ENCODE data around the gene PTPN21. TPM values are rescaled to one million over a fixed set of nuclear protein-coding genes. Genes with fewer than 3 reads are reported as not detected.

The PTPN21 gene
- total and polyA plus RNA-seq, 9 of the 15 experiments (the other 6 are each of a cell fraction or from before 2014, with no cell fraction given), result 0.06 to 1.9 (median 0.94) TPM

DNA sequence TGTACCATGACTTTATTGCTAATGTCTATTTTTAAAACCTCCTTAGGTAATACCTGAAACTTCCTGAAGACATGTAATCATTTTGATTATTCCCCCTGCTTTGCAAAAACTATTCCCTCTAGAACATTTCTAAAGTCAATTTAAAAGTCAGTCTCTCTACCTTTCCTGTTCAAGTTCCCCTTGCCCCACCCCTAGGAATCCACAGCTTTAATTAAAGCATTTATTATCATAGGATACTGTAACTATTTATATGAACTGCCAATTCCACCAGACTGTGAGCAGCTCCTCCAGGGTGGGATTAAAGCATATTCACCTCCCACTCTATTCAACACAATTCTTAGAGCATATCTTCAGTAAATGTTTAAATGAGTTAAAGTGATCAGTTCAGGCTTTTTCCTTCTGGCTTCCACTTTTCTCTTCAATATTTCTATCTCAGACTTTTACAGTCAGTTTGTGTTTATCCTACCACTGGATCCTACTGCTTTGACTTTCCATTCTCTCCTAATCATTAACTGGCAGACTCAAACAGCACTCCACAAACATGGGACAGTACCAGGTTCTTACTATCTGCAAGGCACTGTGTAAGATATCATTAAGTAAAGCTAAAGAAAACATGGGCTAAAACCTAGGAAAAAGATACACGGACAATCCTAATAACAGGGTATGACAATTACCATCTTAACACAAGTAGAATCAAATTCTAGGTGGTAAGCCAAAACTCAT is 39.1 kb downstream of the PTPN21 start (continued):
- TF ChIP-seq, protein P1, sequence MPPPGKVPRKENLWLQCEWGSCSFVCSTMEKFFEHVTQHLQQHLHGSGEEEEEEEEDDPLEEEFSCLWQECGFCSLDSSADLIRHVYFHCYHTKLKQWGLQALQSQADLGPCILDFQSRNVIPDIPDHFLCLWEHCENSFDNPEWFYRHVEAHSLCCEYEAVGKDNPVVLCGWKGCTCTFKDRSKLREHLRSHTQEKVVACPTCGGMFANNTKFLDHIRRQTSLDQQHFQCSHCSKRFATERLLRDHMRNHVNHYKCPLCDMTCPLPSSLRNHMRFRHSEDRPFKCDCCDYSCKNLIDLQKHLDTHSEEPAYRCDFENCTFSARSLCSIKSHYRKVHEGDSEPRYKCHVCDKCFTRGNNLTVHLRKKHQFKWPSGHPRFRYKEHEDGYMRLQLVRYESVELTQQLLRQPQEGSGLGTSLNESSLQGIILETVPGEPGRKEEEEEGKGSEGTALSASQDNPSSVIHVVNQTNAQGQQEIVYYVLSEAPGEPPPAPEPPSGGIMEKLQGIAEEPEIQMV (tag; conservative IDR thresholded peaks at IDR 0.05; ENCODE audit: low read depth), result no peak
- TF ChIP-seq SIX5 (IDR thresholded peaks at IDR 0.05; ENCODE audit: borderline replicate concordance in 1 of 2, insufficient read depth in 1 of 2, low read depth in 1 of 2, low read length in 2 of 2), result no peak

DNA sequence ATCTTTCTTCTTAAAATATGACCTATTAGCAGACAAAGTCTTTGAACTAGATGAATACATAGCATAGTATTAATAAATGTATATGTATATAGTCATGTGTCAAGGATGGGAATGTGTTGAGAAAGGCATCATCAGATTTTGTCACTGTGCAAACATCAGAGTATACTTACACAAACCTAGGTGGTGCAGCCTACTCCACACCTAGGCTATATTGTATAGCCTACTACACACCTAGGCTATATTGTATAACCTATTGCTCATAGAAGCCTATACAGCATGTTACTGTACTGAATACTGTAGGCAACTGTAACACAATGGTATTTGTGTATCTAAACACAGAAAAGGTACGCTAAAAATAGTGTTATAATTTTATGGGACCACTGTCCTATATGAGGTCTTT is 47.6 kb downstream of the PTPN21 start:
- DNase-seq (ENCODE audit: extremely low read depth in 1 of 4, low spot score in 3 of 4), result no peak
- intact Hi-C loops (cut with micrococcal nuclease), result no loop called here
- no peaks in the 10 kb centered on the region for H3K27me3 ChIP-seq (ENCODE audit: control insufficient read depth in 2 of 2, insufficient read depth in 2 of 2, low read length in 2 of 2)
- H3K9me3 ChIP-seq (replicated peaks; ENCODE audit: control insufficient read depth, insufficient read depth, low read depth, low read length), result no peaks in the 10 kb centered on the region
- H3K36me3 ChIP-seq (ENCODE audit: control insufficient read depth, insufficient read depth, low read length), result no peaks in the 10 kb centered on the region
- H3K4me2 ChIP-seq (ENCODE audit: insufficient read depth, low read length), result no peak overlapping the region
- WGBS (ENCODE audit: insufficient coverage, low coverage, missing lambda C conversion rate), result 11% methylated on average over 1 of the region's 1 CpG
- ATAC-seq, result no peak
- no peak overlapping the region for H2AFZ ChIP-seq (ENCODE audit: low read depth, low read length)
- no peaks in the 10 kb centered on the region for H3K4me1 ChIP-seq (replicated peaks in 1 of 2; ENCODE audit: control insufficient read depth in 2 of 2, insufficient read depth in 2 of 2, low read length in 2 of 2)
- ChIA-PET CTCF (ENCODE audit: low intra/inter-chr PET ratio) (no interaction called here), POLR2A (no interaction called here)
- in situ Hi-C loops (cut with MboI), result no loop called here
- no peaks in the 10 kb centered on the region for H4K20me1 ChIP-seq (replicated peaks; ENCODE audit: control insufficient read depth, insufficient read depth, low read length)
- no peaks in the 10 kb centered on the region for H3K79me2 ChIP-seq (ENCODE audit: control insufficient read depth, insufficient read depth, low read length)
- no peak overlapping the region for H3K27ac ChIP-seq (ENCODE audit: extremely low read depth, low read depth, low read length)
- no peak overlapping the region for H3K9ac ChIP-seq (ENCODE audit: insufficient read depth in 1 of 2, low read depth in 2 of 2, low read length in 2 of 2)
- no peak overlapping the region for H3K4me3 ChIP-seq
- FAIRE-seq, result no peak
- no peaks in the 10 kb centered on the region for H3K9me1 ChIP-seq (ENCODE audit: control insufficient read depth, insufficient read depth, low read length)
- BruUV-seq (replicated peaks), result no TSS peak
- TF ChIP-seq CBFB (CRISPR knock-in tag; IDR thresholded peaks at IDR 0.05) (no peak), ZFX (CRISPR knock-in tag; IDR thresholded peaks at IDR 0.05) (no peak), SIRT6 (IDR thresholded peaks at IDR 0.05; ENCODE audit: low read depth, low read length) (no peak), TBL1XR1 (IDR thresholded peaks at IDR 0.05; ENCODE audit: low read length in 2 of 2) (no peak), SRSF1 (IDR thresholded peaks at IDR 0.05; ENCODE audit: low read depth, low read length) (no peak), RFX7 (CRISPR knock-in tag; IDR thresholded peaks at IDR 0.05) (no peak), RAD51 (IDR thresholded peaks at IDR 0.05; ENCODE audit: borderline replicate concordance, low read depth) (no peak), XRCC3 (IDR thresholded peaks at IDR 0.05) (no peak), NFRKB (IDR thresholded peaks at IDR 0.05; ENCODE audit: low read depth) (no peak)
- TF ChIP-seq, protein P2, sequence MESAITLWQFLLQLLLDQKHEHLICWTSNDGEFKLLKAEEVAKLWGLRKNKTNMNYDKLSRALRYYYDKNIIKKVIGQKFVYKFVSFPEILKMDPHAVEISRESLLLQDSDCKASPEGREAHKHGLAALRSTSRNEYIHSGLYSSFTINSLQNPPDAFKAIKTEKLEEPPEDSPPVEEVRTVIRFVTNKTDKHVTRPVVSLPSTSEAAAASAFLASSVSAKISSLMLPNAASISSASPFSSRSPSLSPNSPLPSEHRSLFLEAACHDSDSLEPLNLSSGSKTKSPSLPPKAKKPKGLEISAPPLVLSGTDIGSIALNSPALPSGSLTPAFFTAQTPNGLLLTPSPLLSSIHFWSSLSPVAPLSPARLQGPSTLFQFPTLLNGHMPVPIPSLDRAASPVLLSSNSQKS (CRISPR knock-in tag; IDR thresholded peaks at IDR 0.05), result no peak
- TF ChIP-seq, protein P3, sequence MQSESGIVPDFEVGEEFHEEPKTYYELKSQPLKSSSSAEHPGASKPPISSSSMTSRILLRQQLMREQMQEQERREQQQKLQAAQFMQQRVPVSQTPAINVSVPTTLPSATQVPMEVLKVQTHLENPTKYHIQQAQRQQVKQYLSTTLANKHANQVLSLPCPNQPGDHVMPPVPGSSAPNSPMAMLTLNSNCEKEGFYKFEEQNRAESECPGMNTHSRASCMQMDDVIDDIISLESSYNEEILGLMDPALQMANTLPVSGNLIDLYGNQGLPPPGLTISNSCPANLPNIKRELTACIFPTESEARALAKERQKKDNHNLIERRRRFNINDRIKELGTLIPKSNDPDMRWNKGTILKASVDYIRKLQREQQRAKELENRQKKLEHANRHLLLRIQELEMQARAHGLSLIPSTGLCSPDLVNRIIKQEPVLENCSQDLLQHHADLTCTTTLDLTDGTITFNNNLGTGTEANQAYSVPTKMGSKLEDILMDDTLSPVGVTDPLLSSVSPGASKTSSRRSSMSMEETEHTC (IDR thresholded peaks at IDR 0.05), result no peak
- TF ChIP-seq, protein P4, sequence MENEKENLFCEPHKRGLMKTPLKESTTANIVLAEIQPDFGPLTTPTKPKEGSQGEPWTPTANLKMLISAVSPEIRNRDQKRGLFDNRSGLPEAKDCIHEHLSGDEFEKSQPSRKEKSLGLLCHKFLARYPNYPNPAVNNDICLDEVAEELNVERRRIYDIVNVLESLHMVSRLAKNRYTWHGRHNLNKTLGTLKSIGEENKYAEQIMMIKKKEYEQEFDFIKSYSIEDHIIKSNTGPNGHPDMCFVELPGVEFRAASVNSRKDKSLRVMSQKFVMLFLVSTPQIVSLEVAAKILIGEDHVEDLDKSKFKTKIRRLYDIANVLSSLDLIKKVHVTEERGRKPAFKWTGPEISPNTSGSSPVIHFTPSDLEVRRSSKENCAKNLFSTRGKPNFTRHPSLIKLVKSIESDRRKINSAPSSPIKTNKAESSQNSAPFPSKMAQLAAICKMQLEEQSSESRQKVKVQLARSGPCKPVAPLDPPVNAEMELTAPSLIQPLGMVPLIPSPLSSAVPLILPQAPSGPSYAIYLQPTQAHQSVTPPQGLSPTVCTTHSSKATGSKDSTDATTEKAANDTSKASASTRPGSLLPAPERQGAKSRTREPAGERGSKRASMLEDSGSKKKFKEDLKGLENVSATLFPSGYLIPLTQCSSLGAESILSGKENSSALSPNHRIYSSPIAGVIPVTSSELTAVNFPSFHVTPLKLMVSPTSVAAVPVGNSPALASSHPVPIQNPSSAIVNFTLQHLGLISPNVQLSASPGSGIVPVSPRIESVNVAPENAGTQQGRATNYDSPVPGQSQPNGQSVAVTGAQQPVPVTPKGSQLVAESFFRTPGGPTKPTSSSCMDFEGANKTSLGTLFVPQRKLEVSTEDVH (IDR thresholded peaks at IDR 0.05; ENCODE audit: low read depth, partially characterized antibody), result no peak
